Psoas muscle (tissue), 8 donors: ENCODE results near the gene ERBB2. TPM values are rescaled to one million over a fixed set of nuclear protein-coding genes. Genes with fewer than 3 reads are reported as not detected.
"Not testable (repeated sequence)": the region's sequence is repeated elsewhere in the genome, so short reads cannot be mapped to it uniquely, and the experiment has no call there.

ENCODE experiments used
- ATAC-seq, 4 donors: fragments of 200-7000 bp; cut with Tn5 transposase; one replicate each; pipeline ENCODE4 v1.9.1; 2020; ENCODE audit warnings: moderate library complexity in 3 of 4, mild to moderate bottlenecking in 2 of 4
- DNase-seq, 2 donors: peaks; one replicate each; pipeline ENCODE4 v3.0.0-alpha.2; 2020
- H3K27ac ChIP-seq: fragments of 200-600 bp; one replicate; pipeline ENCODE4 v1.8.0; 2022
- H3K27me3 ChIP-seq, 3 donors: fragments of 200-600 bp in 1 of 3; one replicate each; pipeline versions ENCODE4 v1.6.1 to v1.8.0; 2013 to 2022; ENCODE audit warnings: low read length in 2 of 3, mild to moderate bottlenecking in 2 of 3, moderate library complexity in 1 of 3; ENCODE audit not compliant: insufficient read depth in 3 of 3
- H3K36me3 ChIP-seq, 2 donors: fragments of 200-600 bp in 1 of 2; one replicate each; pipeline versions ENCODE4 v1.6.1 to v1.8.0; 2013 to 2022; ENCODE audit warnings: low read depth in 1 of 2, mild to moderate bottlenecking in 1 of 2, moderate library complexity in 1 of 2; ENCODE audit not compliant: insufficient read depth in 1 of 2
- H3K4me1 ChIP-seq: fragments of 200-600 bp; one replicate; pipeline ENCODE4 v1.8.0; 2022
- H3K4me3 ChIP-seq: fragments of 200-600 bp; one replicate; pipeline ENCODE4 v1.8.0; 2022; ENCODE audit warnings: mild to moderate bottlenecking
- H3K9me3 ChIP-seq: fragments of 200-600 bp; one replicate; pipeline ENCODE4 v1.8.0; 2022
- WGBS, 3 donors: extraction: QIAGEN DNeasy Blood & Tissue Kit; methylation state at CpG; one replicate each; pipeline versions ENCODE4 v1.1.6 to v1.1.7; 2013; 5-methylcytosine and 5-hydroxymethylcytosine counted together
- intact Hi-C, 2 donors: fragments of 100-400 bp; cut with DNase I; formaldehyde crosslinking; loops; one replicate each; pipeline versions ENCODE4 v1.11.0 to v1.14.2; 2022
- polyA plus RNA-seq, 3 donors: library from polyadenylated mRNA; stranded (reverse); fragments of 200-250 nt; gene quantifications; one replicate each; pipeline ENCODE4 v1.2.3, GENCODE V29; 2013
- total RNA-seq, 4 donors: library from RNA; stranded (reverse); fragmentation: NEBNext Ultra II Directional in 2 of 4; extraction: Animal tissue kit (Norgen Biotek cat#: 25700) in 2 of 4; gene quantifications; one replicate each; pipeline versions ENCODE4 v1.2.1 to v1.2.4, GENCODE V29; 2021 to 2023
- TF ChIP-seq, protein P1 (sequence below): fragments of 200-600 bp; IDR thresholded peaks from one replicate; pipeline ENCODE4 v1.8.0; 2022; ENCODE audit warnings: antibody characterized with exemption
- donor health status: healthy with polysubstance abuse.
- donor health status: DM: no; HTN: no; CAD: no; lungs with moderate emphysema.
- donor health status: Bipolar disorder and iron deficiency.
- donor health status: healthy.
- donor health status: DM: yes; HTN: yes; CAD: no.
- donor health status: DM: no; HTN: no; CAD: no.
- donor health status: DM: no; HTN: no; CAD: no.
- donor health status: DM: yes; HTN: yes; CAD: no.

The ERBB2 gene
- total and polyA plus RNA-seq, 7 donors, result 4.0 to 24.9 (median 20.4) TPM

- H3K36me3 ChIP-seq, result no peaks in the 10 kb centered on the region
- H3K9me3 ChIP-seq, result no peaks in the 10 kb centered on the region
- no peak for ATAC-seq
- H3K27me3 ChIP-seq, result peaks cover 0 to 10% (median 3%) of the 10 kb centered on the region in 3 donors
- intact Hi-C loops, result no loop called here
- no peaks in the 10 kb centered on the region for H3K4me1 ChIP-seq
- TF ChIP-seq, protein P1, sequence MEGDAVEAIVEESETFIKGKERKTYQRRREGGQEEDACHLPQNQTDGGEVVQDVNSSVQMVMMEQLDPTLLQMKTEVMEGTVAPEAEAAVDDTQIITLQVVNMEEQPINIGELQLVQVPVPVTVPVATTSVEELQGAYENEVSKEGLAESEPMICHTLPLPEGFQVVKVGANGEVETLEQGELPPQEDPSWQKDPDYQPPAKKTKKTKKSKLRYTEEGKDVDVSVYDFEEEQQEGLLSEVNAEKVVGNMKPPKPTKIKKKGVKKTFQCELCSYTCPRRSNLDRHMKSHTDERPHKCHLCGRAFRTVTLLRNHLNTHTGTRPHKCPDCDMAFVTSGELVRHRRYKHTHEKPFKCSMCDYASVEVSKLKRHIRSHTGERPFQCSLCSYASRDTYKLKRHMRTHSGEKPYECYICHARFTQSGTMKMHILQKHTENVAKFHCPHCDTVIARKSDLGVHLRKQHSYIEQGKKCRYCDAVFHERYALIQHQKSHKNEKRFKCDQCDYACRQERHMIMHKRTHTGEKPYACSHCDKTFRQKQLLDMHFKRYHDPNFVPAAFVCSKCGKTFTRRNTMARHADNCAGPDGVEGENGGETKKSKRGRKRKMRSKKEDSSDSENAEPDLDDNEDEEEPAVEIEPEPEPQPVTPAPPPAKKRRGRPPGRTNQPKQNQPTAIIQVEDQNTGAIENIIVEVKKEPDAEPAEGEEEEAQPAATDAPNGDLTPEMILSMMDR, result no peak
- no peak overlapping the region for H3K27ac ChIP-seq
- 86 to 89% (median 86%) methylated on average over 5 of the region's 5 CpGs for WGBS, 3 donors
- no peak for DNase-seq
- H3K4me3 ChIP-seq, result no peak overlapping the region
Measured at GRCh38 chr17:39759204-39759603, 59.3 kb downstream of the ERBB2 start.

DNA sequence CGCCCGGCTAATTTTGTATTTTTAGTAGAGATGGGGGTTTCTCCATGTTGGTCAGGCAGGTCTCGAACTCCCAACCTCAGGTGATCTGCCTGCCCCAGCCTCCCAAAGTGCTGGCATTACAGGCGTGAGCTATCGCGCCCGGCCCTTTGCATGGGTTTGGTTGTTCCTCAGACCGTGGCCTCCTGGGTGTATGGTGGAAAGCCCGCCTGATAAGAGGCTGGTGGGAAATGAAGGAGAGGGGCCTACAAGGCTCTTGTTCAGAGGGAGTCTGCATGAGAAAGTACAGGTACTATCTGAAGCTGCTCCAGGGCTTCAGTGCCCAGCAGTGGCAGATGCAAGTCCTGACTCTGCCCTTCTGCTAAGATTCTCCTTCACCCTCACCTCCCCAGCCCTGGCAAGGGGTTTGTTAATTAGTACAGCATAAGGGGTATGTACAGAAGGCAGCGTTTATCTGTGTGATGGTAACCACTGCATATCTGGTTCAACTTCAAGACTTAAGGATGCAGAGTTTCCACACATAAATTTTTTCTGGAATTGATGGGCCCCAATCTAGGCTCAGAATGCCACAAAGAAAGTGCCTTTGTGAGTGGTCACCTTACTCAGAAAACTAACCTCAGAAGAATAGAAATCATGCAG lies 62.1 kb downstream of the ERBB2 start:
- Histone ChIP-seq H3K9me3 (no peaks in the 10 kb centered on the region), H3K4me3 (no peak overlapping the region), H3K27ac (no peak overlapping the region), H3K27me3 (peaks cover 0 to 10% (median 3%) of the 10 kb centered on the region in 3 donors), H3K36me3 (no peaks in the 10 kb centered on the region), H3K4me1 (no peaks in the 10 kb centered on the region)
- WGBS, 3 donors, result 90 to 96% (median 94%) methylated on average over 10 of the region's 10 CpGs
- no peak for ATAC-seq
- intact Hi-C loops, result no loop called here
- TF ChIP-seq, protein P1, result no peak
- no peak for DNase-seq

DNA sequence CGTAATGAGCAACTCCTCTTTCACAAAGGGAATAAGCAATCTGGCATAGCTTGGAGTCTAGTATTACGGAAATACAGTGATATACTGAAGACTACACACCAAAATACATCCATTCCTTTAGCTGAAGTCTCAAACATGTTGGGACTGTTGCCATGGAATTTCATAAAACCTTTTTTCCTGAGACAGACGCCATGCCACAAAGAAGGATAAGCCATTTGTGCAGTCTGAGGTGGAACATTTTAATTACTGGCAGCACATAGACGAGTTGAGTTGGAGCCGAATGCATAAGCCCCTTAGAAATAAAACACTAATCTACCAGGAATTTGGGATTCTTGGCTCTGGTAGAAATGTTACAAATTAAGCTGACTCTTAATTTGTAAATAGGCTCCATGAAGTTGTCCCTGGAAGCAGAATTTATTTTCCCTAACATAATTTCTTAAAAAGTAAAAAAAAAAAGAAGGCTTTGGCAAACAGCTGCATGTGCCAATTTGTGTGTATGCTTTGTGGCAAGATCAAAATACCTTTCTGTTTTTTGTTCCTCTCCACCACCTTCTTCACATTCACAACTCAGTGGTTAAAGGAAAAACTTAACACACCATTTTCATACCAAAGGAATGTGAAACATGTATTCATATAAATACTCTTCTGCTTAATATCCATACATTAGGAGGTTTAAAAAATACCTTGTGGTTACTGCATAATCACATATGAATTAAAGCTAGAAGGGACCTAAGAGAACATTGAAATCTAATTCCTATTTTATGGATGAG lies 63.4 kb downstream of the ERBB2 start:
- H3K27ac ChIP-seq, result no peak overlapping the region
- H3K4me1 ChIP-seq, result no peaks in the 10 kb centered on the region
- DNase-seq, result no peak
- TF ChIP-seq, protein P1, result no peak
- intact Hi-C loops, result no loop called here
- H3K36me3 ChIP-seq, result no peaks in the 10 kb centered on the region
- peaks cover 0 to 10% (median 1%) of the 10 kb centered on the region in 3 donors for H3K27me3 ChIP-seq
- 37 to 49% (median 47%) methylated on average over 5 of the region's 5 CpGs for WGBS, 3 donors
- no peaks in the 10 kb centered on the region for H3K9me3 ChIP-seq
- no peak for ATAC-seq
- H3K4me3 ChIP-seq, result no peak overlapping the region

DNA sequence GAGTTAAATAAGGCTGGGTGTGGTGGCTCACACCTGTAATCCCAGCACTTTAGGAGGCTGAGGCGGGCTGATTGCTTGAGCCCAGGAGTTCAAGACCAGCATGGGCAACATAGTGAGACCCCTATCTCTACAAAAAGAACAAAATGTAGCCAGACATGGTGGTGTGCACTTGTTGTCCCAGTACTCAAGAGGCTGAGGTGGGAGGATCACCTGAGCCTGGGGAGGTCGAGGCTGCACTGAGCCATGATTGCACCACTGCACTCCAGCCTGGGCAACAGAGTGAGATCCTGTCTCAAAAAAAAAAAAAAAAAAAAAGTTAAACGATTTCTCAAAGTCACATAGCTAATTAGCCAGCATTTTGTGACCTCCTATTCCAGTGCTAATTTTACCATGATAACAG lies 64.3 kb downstream of the ERBB2 start:
- H3K4me1 ChIP-seq, intact Hi-C loops, ATAC-seq, DNase-seq, H3K27ac ChIP-seq, H3K9me3 ChIP-seq, H3K4me3 ChIP-seq, H3K36me3 ChIP-seq: not testable (repeated sequence)
- H3K27me3 ChIP-seq, result peaks cover 0 to 10% (median 0%) of the 10 kb centered on the region in 3 donors
- WGBS, 3 donors, result 63 to 73% (median 70%) methylated on average over 3 of the region's 3 CpGs

DNA sequence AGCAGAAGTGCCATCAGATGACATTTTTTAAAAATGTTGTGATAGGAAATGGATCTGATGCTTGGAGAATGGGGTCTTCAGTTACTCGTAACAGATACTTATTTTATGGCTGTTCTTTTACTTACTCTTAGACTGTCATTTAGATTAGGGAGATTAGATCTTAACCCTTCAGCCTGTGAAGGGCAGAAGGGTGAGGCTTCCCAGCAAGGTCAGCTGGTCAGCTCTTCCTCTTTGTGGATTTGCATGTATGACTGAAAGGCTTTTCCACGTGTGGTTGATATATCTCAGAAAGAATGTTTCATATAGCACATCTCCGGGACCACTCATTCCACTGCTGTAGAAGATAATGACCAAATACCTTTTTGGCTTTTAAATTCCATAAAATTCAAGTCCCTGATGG lies 65.3 kb downstream of the ERBB2 start:
- H3K27ac ChIP-seq, result no peak overlapping the region
- TF ChIP-seq, protein P1, result no peak
- no peak overlapping the region for H3K4me3 ChIP-seq
- ATAC-seq (no peak), DNase-seq (no peak)
- no peaks in the 10 kb centered on the region for H3K4me1 ChIP-seq
- H3K27me3 ChIP-seq, result peaks cover 0 to 10% (median 0%) of the 10 kb centered on the region in 3 donors
- H3K36me3 ChIP-seq, result no peaks in the 10 kb centered on the region
- no peaks in the 10 kb centered on the region for H3K9me3 ChIP-seq
- 42 to 67% (median 54%) methylated on average over 3 of the region's 3 CpGs for WGBS, 3 donors
- intact Hi-C loops, result no loop called here
